ENCODE data around the gene ZC3H18.

DNA sequence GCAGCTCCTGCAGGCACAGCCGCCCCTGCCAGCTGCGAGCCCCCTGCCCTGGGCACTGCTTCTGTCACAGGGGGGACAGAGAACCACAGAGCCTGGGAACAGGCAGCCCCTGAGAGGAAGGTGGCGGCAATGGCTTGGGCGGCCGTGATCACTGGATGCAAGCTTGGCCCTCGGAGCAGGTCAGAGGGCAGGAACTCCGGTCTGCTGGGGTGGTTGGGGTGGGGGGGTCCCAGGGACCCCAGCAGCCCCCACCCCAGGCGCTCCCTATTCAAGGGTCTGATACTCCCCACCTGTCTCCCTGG lies 82.5 kb downstream of the ZC3H18 start:
- TF ChIP-seq SP1 (IDR thresholded peaks at IDR 0.05) = no peak
- no peak for TF ChIP-seq NFRKB (IDR thresholded peaks at IDR 0.05)
- no peak for TF ChIP-seq SUZ12 (IDR thresholded peaks at IDR 0.05)
- no peak for TF ChIP-seq FOXM1 (IDR thresholded peaks at IDR 0.05; ENCODE audit: borderline replicate concordance)
- TF ChIP-seq ELF4 (IDR thresholded peaks at IDR 0.05) = no peak

Data from HEK293T (cell line).